Nephron (organoid): ENCODE data around the gene FLVCR2.
A peak's percentile ranks its signal among the peaks of the same experiment; 100 is the strongest.

Experiments used
- H3K27ac Mint-ChIP-seq, 3 experiments: 2 replicates each; pipeline ENCODE4 v1.8.0; 2020; ENCODE audit warnings: mixed read lengths in 3 of 3, mild to moderate bottlenecking in 2 of 3, moderate library complexity in 1 of 3
- H3K27me3 Mint-ChIP-seq: 2 replicates; pipeline ENCODE4 v1.8.0; 2021; ENCODE audit warnings: low read depth, mild to moderate bottlenecking, moderate library complexity, mixed read lengths
- H3K36me3 Mint-ChIP-seq: 2 replicates; pipeline ENCODE4 v1.8.0; 2020; ENCODE audit warnings: low read depth, mixed read lengths
- H3K4me1 Mint-ChIP-seq: 2 replicates; pipeline ENCODE4 v1.8.0; 2020; ENCODE audit warnings: mixed read lengths
- H3K4me3 Mint-ChIP-seq, 3 experiments: 2 replicates each; pipeline ENCODE4 v1.8.0; 2020; ENCODE audit warnings: mild to moderate bottlenecking in 3 of 3, mixed read lengths in 3 of 3, moderate library complexity in 2 of 3
- H3K9me3 Mint-ChIP-seq: 2 replicates; pipeline ENCODE4 v1.8.0; 2020; ENCODE audit warnings: mixed read lengths
- CTCF ChIP-seq, 3 experiments: fragments of 200-600 bp; sonication (generic); IDR thresholded peaks; one replicate each; pipeline ENCODE4 v1.5.0; 2021; ENCODE audit warnings: antibody characterized with exemption in 3 of 3; ENCODE audit not compliant: unreplicated experiment in 3 of 3

The FLVCR2 gene

GRCh38 chr14:75578102-75578785, at the start of gene FLVCR2:
FLVCR2 (plus strand) TSS chr14:75578620; CDS start chr14:75578973, 353 bp downstream.
- Mint-ChIP-seq H3K4me1 (peaks cover 10% of the 10 kb centered on the region), H3K4me3 (no peak within 1 kb of the TSS), H3K27ac (peak within 1 kb of the TSS; percentile 71 to 89 (median 81)), H3K36me3 (no peaks in the 10 kb centered on the region), H3K9me3 (no peaks in the 10 kb centered on the region), H3K27me3 (no peaks in the 10 kb centered on the region)
- no peak for TF ChIP-seq CTCF (IDR thresholded peaks at IDR 0.05; ENCODE audit: unreplicated experiment in 3 of 3)

- Mint-ChIP-seq H3K27ac (no peak overlapping the region), H3K9me3 (no peaks in the 10 kb centered on the region), H3K36me3 (no peaks in the 10 kb centered on the region), H3K4me1 (no peaks in the 10 kb centered on the region), H3K4me3 (no peak overlapping the region), H3K27me3 (peaks cover 3% of the 10 kb centered on the region)
- no peak for TF ChIP-seq CTCF (IDR thresholded peaks at IDR 0.05; ENCODE audit: unreplicated experiment in 3 of 3)
These were observed 47.2 kb upstream of the FLVCR2 start for GRCh38 chr14:75531256-75531655.

GRCh38 chr14:75531660-75532317, 46.6 kb upstream of the FLVCR2 start:
- Mint-ChIP-seq H3K9me3 (no peaks in the 10 kb centered on the region), H3K36me3 (no peaks in the 10 kb centered on the region), H3K4me1 (no peaks in the 10 kb centered on the region), H3K27ac (no peak overlapping the region), H3K4me3 (no peak overlapping the region), H3K27me3 (peaks cover 3% of the 10 kb centered on the region)
- TF ChIP-seq CTCF (IDR thresholded peaks at IDR 0.05; ENCODE audit: unreplicated experiment in 3 of 3) = no peak

GRCh38 chr14:75533791-75534555, 44.4 kb upstream of the FLVCR2 start:
- no peaks in the 10 kb centered on the region for H3K9me3 Mint-ChIP-seq
- no peak overlapping the region for H3K27ac Mint-ChIP-seq
- H3K27me3 Mint-ChIP-seq = no peaks in the 10 kb centered on the region
- no peak overlapping the region for H3K4me3 Mint-ChIP-seq
- TF ChIP-seq CTCF (IDR thresholded peaks at IDR 0.05; ENCODE audit: unreplicated experiment in 3 of 3) = no peak
- H3K36me3 Mint-ChIP-seq = no peaks in the 10 kb centered on the region
- no peaks in the 10 kb centered on the region for H3K4me1 Mint-ChIP-seq

- H3K27me3 Mint-ChIP-seq = no peaks in the 10 kb centered on the region
- H3K4me3 Mint-ChIP-seq = no peak overlapping the region
- no peak overlapping the region for H3K27ac Mint-ChIP-seq
- H3K9me3 Mint-ChIP-seq = no peaks in the 10 kb centered on the region
- H3K4me1 Mint-ChIP-seq = no peaks in the 10 kb centered on the region
- H3K36me3 Mint-ChIP-seq = no peaks in the 10 kb centered on the region
- TF ChIP-seq CTCF (IDR thresholded peaks at IDR 0.05; ENCODE audit: unreplicated experiment in 3 of 3) = no peak
These were observed 43.1 kb upstream of the FLVCR2 start for GRCh38 chr14:75535164-75535898.
